ENCODE data around the gene LRRC4B.

DNA sequence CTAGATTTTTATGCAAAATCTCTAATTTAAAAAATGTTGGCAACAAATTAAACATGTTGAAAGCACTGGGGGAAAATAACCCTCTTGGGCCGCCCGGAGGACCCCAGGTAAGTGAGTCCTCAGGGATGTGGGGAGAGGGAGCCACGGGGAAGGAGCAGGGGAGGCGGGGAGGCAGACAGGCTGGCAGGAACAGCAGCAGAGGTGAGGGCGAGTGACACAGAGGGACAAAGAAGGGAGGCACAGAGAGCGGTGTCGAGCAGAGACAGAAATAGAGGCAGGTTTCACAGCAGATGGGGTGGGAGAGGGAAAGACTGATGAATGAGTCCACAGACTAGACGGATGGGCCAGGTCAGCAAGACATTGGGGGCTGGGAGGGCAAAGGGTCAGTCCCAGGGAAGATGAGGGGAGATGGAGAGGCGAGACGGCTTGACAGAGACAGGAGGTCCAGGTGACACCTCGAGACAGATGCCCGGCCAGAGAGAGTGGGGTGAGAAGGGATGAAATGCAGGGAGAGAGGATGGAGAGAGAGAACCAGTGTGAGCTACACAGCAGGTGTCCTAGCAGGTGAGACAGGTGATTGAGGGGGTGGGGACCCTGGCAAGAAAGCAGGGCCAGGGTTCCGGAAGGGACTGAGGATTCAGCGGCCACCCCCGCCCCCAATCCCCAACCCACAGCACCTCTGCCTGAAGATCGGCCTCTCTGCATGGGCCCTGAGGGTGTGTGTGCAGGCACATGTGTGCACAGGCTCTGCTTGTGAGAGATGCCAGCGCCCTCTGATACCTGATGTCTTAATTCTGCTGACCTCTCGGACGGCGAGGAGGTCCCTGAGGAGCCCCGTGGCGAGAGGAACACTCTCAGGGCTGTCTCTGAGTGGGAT is 3.8 kb downstream of the LRRC4B start:
- TF ChIP-seq MAX (IDR thresholded peaks at IDR 0.05): no peak
- TF ChIP-seq REST (IDR thresholded peaks at IDR 0.05; ENCODE audit: low read depth): no peak
- TF ChIP-seq NFIC (IDR thresholded peaks at IDR 0.05): no peak
- TF ChIP-seq ZBTB7A (IDR thresholded peaks at IDR 0.05; ENCODE audit: low read depth): no peak
- no peak for TF ChIP-seq EP300 (IDR thresholded peaks at IDR 0.05; ENCODE audit: borderline replicate concordance)
- no peak for TF ChIP-seq YY1 (IDR thresholded peaks at IDR 0.05; ENCODE audit: low read depth)
- TF ChIP-seq FOXM1 (IDR thresholded peaks at IDR 0.05; ENCODE audit: borderline replicate concordance, low read depth): no peak
